OCI-LY7 (cell line): ENCODE data around the gene COPS2. TPM values are rescaled to one million over a fixed set of nuclear protein-coding genes. Genes with fewer than 3 reads are reported as not detected.
"Not testable (repeated sequence)": the region's sequence is repeated elsewhere in the genome, so short reads cannot be mapped to it uniquely, and the experiment has no call there.

Experiments used
- BruUV-seq: library from RNA; stranded (reverse); fragments of 400-500 nt; replicated peaks from 2 replicates; lab custom pipeline; 2021; lab: Mats Ljungman, UMichigan
- CTCF ChIA-PET: fragments of 300-600 bp; sonication (Branson Sonifier 250); formaldehyde crosslinking; loops from one replicate; lab custom pipeline; 2022; ENCODE audit warnings: antibody characterized with exemption; ENCODE audit not compliant: unreplicated experiment; lab: Charles Lee
- POLR2A ChIA-PET: fragments of 300-600 bp; sonication (Branson Sonifier 250); formaldehyde crosslinking; loops from one replicate; lab custom pipeline; 2022; ENCODE audit warnings: antibody characterized with exemption; lab: Charles Lee
- DNase-seq: peaks from one replicate; pipeline ENCODE4 v3.0.0-alpha.2; 2015; ENCODE audit warnings: low spot score
- H2AFZ ChIP-seq: fragments of 200-600 bp; sonication (generic), shearing (Covaris generic); 2 replicates; pipeline ENCODE4 v1.6.1; 2014; ENCODE audit warnings: mild to moderate bottlenecking, antibody characterized with exemption, low read length, moderate library complexity
- H3K27ac ChIP-seq: fragments of 200-600 bp; sonication (generic); 2 replicates; pipeline ENCODE4 v1.5.1; 2014; ENCODE audit warnings: mixed run types, low read depth, mild to moderate bottlenecking, moderate library complexity, low read length, inconsistent platforms; ENCODE audit not compliant: poor library complexity, severe bottlenecking
- H3K36me3 ChIP-seq: fragments of 200-600 bp; sonication (generic); 2 replicates; pipeline ENCODE4 v1.6.1; 2014; ENCODE audit warnings: mild to moderate bottlenecking, antibody characterized with exemption, low read length, moderate library complexity, mixed read lengths; ENCODE audit not compliant: insufficient read depth
- H3K4me1 ChIP-seq: fragments of 200-600 bp; sonication (generic); 2 replicates; pipeline ENCODE4 v1.5.1; 2014; ENCODE audit warnings: mild to moderate bottlenecking, low read length; ENCODE audit not compliant: insufficient read depth, poor library complexity, severe bottlenecking
- H3K4me2 ChIP-seq: fragments of 200-600 bp; sonication (generic); 2 replicates; pipeline ENCODE4 v1.6.1; 2014; ENCODE audit warnings: mild to moderate bottlenecking, low read length
- H3K4me3 ChIP-seq: fragments of 200-600 bp; sonication (generic); 2 replicates; pipeline ENCODE4 v1.5.1; 2014; ENCODE audit warnings: mild to moderate bottlenecking, low read depth, low read length; ENCODE audit not compliant: poor library complexity, severe bottlenecking
- H3K79me2 ChIP-seq: fragments of 200-600 bp; sonication (generic); 2 replicates; pipeline ENCODE4 v1.6.1; 2016; ENCODE audit warnings: low read depth, mild to moderate bottlenecking, low read length, moderate library complexity, mixed read lengths; ENCODE audit not compliant: insufficient read depth
- H3K9me2 ChIP-seq: fragments of 200-600 bp; sonication (generic); 2 replicates; pipeline ENCODE4 v1.6.1; 2016; ENCODE audit warnings: mild to moderate bottlenecking, low read length, mixed read lengths; ENCODE audit not compliant: insufficient read depth
- H3K9me3 ChIP-seq: fragments of 200-600 bp; sonication (generic); 2 replicates; pipeline ENCODE4 v1.6.1; 2014; ENCODE audit warnings: mild to moderate bottlenecking, mixed run types, low read length, mixed read lengths
- H4K20me1 ChIP-seq: fragments of 200-600 bp; sonication (generic); 2 replicates; pipeline ENCODE4 v1.6.1; 2014; ENCODE audit warnings: mild to moderate bottlenecking, antibody characterized with exemption, low read length, moderate library complexity, mixed read lengths; ENCODE audit not compliant: insufficient read depth
- EZH2phosphoT487 ChIP-seq: fragments of 200-600 bp; sonication (generic); IDR thresholded peaks from 2 replicates; pipeline ENCODE4 v1.6.1; 2018; ENCODE audit warnings: low read depth, borderline replicate concordance, mild to moderate bottlenecking, mixed run types, antibody characterized with exemption, low read length, moderate library complexity, mixed read lengths
- intact Hi-C: fragments of 100-400 bp; cut with micrococcal nuclease; formaldehyde crosslinking; loops from one replicate; pipeline ENCODE4 v1.10.0; 2022; ENCODE audit not compliant: unreplicated experiment
- total RNA-seq, 2 experiments: library from RNA; depleted of rRNA in 1 of 2; stranded (reverse); fragments of >200 nt in 1 of 2; shearing (Covaris generic) in 1 of 2; gene quantifications; 2 replicates each; pipeline ENCODE4 v1.2.3, GENCODE V29; 2014 to 2022
- TF ChIP-seq, protein P1 (sequence below): fragments of 200-600 bp; sonication (generic); conservative IDR thresholded peaks from 2 replicates; pipeline ENCODE4 v1.5.1; 2014; ENCODE audit warnings: mild to moderate bottlenecking, antibody characterized with exemption, low read length, moderate library complexity, mixed read lengths

Gene COPS2
- total RNA-seq, 2 experiments from 2014 or later: 24.6 to 81.2 TPM

DNA sequence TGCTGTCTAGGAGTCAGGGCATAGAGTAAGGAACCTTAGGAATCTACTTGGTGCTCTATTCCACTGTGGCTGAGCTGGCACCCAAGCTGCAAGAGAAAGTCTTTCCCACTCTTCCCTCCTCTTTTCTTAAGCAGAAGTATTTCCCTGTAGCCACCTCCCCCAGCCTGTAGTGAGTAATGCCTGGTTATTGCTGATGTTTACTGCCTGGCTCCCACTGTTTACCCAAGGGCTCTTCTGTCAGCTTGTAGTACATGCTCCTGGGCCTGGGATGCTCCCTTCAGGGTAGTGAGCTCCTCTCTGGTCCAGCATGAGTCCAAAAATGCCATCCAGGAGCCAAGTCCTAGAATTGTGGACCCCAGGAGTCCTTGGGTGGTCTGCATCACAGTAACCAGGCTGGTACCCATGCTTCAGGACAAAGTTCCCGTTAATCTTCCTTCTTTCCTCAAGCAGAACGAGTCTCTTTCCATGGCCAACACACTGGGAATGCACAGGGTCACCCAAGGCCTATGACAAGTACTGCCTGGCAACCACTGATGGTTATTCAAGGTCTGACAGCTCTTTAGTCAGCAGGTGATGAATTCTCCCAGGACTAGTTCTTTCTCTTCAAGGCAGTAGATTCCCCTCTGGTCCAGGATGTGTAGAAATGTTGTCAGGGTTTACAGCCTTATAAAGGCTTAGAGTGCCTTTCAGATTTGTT is 32.3 kb upstream of the COPS2 start:
- POLR2A ChIA-PET: interaction anchor here (0.9 kb wide), 1 partner anchor 18 kb away, joined by 4 read pairs; the partner anchor contains the start of gene GALK2
- H4K20me1 ChIP-seq: no peaks in the 10 kb centered on the region
- no peak overlapping the region for H3K4me2 ChIP-seq
- H3K9me2 ChIP-seq: no peaks in the 10 kb centered on the region
- no peak overlapping the region for H3K4me3 ChIP-seq
- no peak overlapping the region for H3K27ac ChIP-seq
- H3K9me3 ChIP-seq: no peaks in the 10 kb centered on the region
- no peaks in the 10 kb centered on the region for H3K79me2 ChIP-seq
- no peaks in the 10 kb centered on the region for H3K36me3 ChIP-seq
- DNase-seq: no peak
- TF ChIP-seq EZH2phosphoT487: no peak
- TF ChIP-seq, protein P1, sequence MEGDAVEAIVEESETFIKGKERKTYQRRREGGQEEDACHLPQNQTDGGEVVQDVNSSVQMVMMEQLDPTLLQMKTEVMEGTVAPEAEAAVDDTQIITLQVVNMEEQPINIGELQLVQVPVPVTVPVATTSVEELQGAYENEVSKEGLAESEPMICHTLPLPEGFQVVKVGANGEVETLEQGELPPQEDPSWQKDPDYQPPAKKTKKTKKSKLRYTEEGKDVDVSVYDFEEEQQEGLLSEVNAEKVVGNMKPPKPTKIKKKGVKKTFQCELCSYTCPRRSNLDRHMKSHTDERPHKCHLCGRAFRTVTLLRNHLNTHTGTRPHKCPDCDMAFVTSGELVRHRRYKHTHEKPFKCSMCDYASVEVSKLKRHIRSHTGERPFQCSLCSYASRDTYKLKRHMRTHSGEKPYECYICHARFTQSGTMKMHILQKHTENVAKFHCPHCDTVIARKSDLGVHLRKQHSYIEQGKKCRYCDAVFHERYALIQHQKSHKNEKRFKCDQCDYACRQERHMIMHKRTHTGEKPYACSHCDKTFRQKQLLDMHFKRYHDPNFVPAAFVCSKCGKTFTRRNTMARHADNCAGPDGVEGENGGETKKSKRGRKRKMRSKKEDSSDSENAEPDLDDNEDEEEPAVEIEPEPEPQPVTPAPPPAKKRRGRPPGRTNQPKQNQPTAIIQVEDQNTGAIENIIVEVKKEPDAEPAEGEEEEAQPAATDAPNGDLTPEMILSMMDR: no peak
- intact Hi-C loops: no loop called here
- CTCF ChIA-PET: no interaction called here
- no TSS peak for BruUV-seq
- no peaks in the 10 kb centered on the region for H3K4me1 ChIP-seq
- H2AFZ ChIP-seq: no peak overlapping the region

DNA sequence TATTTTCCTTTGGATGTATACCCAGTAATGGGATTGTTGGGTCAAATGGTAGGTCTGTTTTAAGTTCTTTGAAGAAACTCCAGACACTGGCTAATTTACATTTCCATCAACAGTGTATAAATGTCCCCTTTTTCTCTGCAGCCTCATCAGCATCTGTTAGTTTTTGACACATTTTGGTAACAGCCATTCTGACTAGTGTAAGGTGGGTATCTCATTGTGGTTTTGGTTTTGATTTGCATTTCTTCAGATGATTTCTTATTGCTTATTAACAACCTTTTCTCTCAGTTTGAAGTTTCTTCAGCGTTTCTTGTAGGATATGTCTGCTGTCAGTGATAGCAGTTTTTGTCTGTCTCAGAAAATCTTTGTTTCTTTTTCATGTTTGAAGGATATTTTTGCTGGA is 30.1 kb upstream of the COPS2 start:
- Histone ChIP-seq H3K27ac (no peak overlapping the region), H3K79me2 (no peaks in the 10 kb centered on the region), H3K4me2 (no peak overlapping the region), H4K20me1 (no peaks in the 10 kb centered on the region), H3K4me3 (no peak overlapping the region), H3K9me2 (no peaks in the 10 kb centered on the region), H3K36me3 (no peaks in the 10 kb centered on the region), H3K4me1 (no peaks in the 10 kb centered on the region), H3K9me3 (no peaks in the 10 kb centered on the region), H2AFZ (no peak overlapping the region)
- intact Hi-C loops: no loop called here
- DNase-seq: no peak
- TF ChIP-seq, protein P1: no peak
- TF ChIP-seq EZH2phosphoT487: no peak
- ChIA-PET POLR2A (interaction anchor here (0.6 to 1.0 kb wide), 2 partner anchors 19 to 1513 kb away, joined by 3 to 4 read pairs; no protein-coding TSS in a partner anchor), CTCF (no interaction called here)
- BruUV-seq: no TSS peak

DNA sequence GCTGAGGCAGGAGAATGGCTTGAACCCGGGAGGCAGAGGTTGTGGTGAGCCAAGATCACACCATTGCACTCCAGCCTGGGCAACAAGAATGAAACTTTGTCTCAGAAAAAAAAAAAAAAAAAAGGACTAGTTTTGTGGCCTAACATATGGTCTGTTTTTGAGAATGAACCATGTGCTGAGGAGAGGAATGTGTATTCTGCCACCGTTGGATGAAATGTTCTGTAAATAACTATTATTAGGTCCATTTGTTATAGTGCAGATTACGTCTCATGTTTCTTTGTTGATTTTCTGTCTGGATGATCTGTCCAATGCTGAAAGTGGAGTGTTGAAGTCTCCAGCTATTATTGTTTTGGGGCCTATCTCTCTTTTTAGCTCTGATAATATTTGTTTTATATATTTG is 28.3 kb upstream of the COPS2 start:
- H3K9me2 ChIP-seq, H3K4me2 ChIP-seq, H3K4me1 ChIP-seq, H2AFZ ChIP-seq, H3K79me2 ChIP-seq, H3K36me3 ChIP-seq, H3K4me3 ChIP-seq, H3K9me3 ChIP-seq, H3K27ac ChIP-seq, H4K20me1 ChIP-seq, DNase-seq, BruUV-seq, POLR2A ChIA-PET, CTCF ChIA-PET, intact Hi-C loops: not testable (repeated sequence)
